ENCODE data around the gene TRAPPC12. TPM values are rescaled to one million over a fixed set of nuclear protein-coding genes. Genes with fewer than 3 reads are reported as not detected.

TRAPPC12 gene
- total RNA-seq, 1 experiment from 2014 or later, result 86.0 TPM

DNA sequence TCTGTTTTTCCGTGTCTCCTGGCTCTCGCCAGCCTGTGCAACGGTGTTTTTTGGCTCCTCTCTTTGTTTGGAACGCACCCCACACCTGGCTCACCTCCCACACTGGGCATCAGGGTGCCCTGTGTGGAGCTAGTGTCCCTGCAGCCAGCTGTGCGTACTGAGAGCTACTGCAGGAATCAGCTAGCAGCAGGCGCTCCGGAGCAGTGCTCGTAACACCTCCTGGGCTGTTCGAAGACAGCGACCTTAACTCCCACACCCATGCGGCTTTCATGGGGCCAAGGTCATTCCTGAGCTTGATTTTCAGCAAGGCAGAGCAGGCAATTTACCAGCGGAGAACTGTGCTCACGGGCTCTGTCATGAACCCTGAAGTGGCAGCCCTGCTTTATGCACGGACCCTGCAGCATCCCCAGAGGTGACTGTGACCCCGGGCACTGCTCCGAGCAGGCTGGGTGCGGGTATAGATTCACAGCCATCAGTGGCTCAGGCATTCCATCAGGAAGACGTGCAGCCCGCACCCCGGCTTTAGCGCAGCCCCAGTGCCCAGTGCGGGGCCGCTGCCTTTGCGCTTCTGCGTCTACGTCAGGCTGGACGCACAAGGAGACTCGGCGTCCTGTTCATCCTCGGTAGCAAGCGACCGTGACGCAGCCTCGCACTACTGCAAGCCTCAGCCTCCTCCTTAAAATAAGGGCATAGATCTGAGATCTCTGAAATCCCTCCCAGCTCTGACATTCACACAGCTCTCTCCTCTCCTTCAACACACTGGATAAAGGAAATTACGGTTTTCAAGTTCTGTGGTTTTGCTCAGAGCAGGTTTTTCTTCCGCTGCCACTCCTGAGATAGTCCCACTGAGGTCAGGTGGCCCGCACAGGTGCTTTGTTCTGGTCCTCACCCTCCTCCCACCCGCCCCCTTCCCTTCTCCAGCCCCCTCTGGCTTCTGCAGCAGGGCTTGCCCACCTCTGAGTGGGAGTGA lies 81.6 kb downstream of the TRAPPC12 start:
- no peak overlapping the region for H2AK5ac ChIP-seq (ENCODE audit: insufficient read length, low read length)
- H3K4me1 ChIP-seq (ENCODE audit: insufficient read depth, low read length), result no peaks in the 10 kb centered on the region
- H3K18ac ChIP-seq (ENCODE audit: insufficient read length, low read depth, low read length), result no peak overlapping the region
- no peaks in the 10 kb centered on the region for H3K23me2 ChIP-seq (ENCODE audit: insufficient read length, low read depth, low read length, poor library complexity, severe bottlenecking)
- H2BK15ac ChIP-seq (ENCODE audit: low read depth, low read length), result no peak overlapping the region
- no peaks in the 10 kb centered on the region for H3K9me3 ChIP-seq (ENCODE audit: control insufficient read depth, low read depth, low read length)
- no peak overlapping the region for H4K8ac ChIP-seq (replicated peaks; ENCODE audit: insufficient read length, low read depth, low read length)
- H3K14ac ChIP-seq (ENCODE audit: insufficient read depth, low read length), result no peak overlapping the region; the same call in 1 of the 2 replicates
- no peak overlapping the region for H3K4ac ChIP-seq (ENCODE audit: low read depth, low read length)
- H2BK120ac ChIP-seq (ENCODE audit: low read depth, low read length, poor library complexity, severe bottlenecking), result no peak overlapping the region
- H4K5ac ChIP-seq (ENCODE audit: insufficient read length, low read depth, low read length), result no peak overlapping the region
- H3K79me2 ChIP-seq (ENCODE audit: insufficient read depth, low read length), result no peaks in the 10 kb centered on the region
- H4K20me1 ChIP-seq (ENCODE audit: control insufficient read depth, insufficient read depth, insufficient read length), result no peaks in the 10 kb centered on the region
- no peak overlapping the region for H2BK20ac ChIP-seq (ENCODE audit: low read depth, low read length, poor library complexity, severe bottlenecking)
- H2BK12ac ChIP-seq (ENCODE audit: insufficient read length, low read depth, low read length), result no peak overlapping the region
- no peaks in the 10 kb centered on the region for H3K79me1 ChIP-seq (ENCODE audit: insufficient read depth, low read depth, low read length, poor library complexity, severe bottlenecking)
- H2BK5ac ChIP-seq (ENCODE audit: insufficient read length, low read length), result no peak overlapping the region
- H2AFZ ChIP-seq (ENCODE audit: low read length), result no peak overlapping the region
- H3K4me1 Mint-ChIP-seq, result peaks cover 18 to 31% of the 10 kb centered on the region in 2 experiments
- H3K23ac ChIP-seq (ENCODE audit: insufficient read length, low read depth, low read length), result no peak overlapping the region
- peak; percentile 27 for DNase-seq
- H3K27ac Mint-ChIP-seq, result peak overlapping the region; percentile 64 to 93 (median 78); a peak in 5 of 7 replicates
- H4K91ac ChIP-seq (ENCODE audit: insufficient read length, low read depth, low read length), result no peak overlapping the region
- H3K9me3 Mint-ChIP-seq, result no peaks in the 10 kb centered on the region
- H3K27me3 ChIP-seq (ENCODE audit: insufficient read depth, low read length), result no peaks in the 10 kb centered on the region
- no peak overlapping the region for H3K9ac ChIP-seq (ENCODE audit: extremely low read depth, insufficient read length, low read length)
- H3K4me2 ChIP-seq (ENCODE audit: insufficient read depth, insufficient read length, low read length), result no peak overlapping the region
- no peak overlapping the region for H3K27ac ChIP-seq (ENCODE audit: insufficient read length, low read depth, low read length)
- H3K27me3 Mint-ChIP-seq (ENCODE audit: low read depth), result no peaks in the 10 kb centered on the region
- peaks cover 9 to 23% (median 23%) of the 10 kb centered on the region in 3 experiments; a peak in 6 of 7 replicates for H3K36me3 Mint-ChIP-seq (ENCODE audit: insufficient read depth in 1 of 3, low read depth in 3 of 3)
- H3K4me3 Mint-ChIP-seq, result peak overlapping the region in 1 of 2 experiments; percentile 39; a peak in 1 of 5 replicates
- WGBS (ENCODE audit: extremely low coverage, insufficient read length, low lambda C conversion rate), result no CpG with 5 or more reads among the region's 38 CpGs
- TF ChIP-seq, protein P1, sequence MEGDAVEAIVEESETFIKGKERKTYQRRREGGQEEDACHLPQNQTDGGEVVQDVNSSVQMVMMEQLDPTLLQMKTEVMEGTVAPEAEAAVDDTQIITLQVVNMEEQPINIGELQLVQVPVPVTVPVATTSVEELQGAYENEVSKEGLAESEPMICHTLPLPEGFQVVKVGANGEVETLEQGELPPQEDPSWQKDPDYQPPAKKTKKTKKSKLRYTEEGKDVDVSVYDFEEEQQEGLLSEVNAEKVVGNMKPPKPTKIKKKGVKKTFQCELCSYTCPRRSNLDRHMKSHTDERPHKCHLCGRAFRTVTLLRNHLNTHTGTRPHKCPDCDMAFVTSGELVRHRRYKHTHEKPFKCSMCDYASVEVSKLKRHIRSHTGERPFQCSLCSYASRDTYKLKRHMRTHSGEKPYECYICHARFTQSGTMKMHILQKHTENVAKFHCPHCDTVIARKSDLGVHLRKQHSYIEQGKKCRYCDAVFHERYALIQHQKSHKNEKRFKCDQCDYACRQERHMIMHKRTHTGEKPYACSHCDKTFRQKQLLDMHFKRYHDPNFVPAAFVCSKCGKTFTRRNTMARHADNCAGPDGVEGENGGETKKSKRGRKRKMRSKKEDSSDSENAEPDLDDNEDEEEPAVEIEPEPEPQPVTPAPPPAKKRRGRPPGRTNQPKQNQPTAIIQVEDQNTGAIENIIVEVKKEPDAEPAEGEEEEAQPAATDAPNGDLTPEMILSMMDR (conservative IDR thresholded peaks at IDR 0.05), result no peak
- H3T11ph ChIP-seq (ENCODE audit: low read length), result no peak overlapping the region
- H3K56ac ChIP-seq (ENCODE audit: insufficient read length, low read depth, low read length), result no peak overlapping the region

Measured in H9 (cell line).